ENCODE measurements around the gene MICU1. TPM values are rescaled to one million over a fixed set of nuclear protein-coding genes. Genes with fewer than 3 reads are reported as not detected.

Gene MICU1
- total and polyA plus RNA-seq, 2 experiments from 2014 or later: 27.5 to 52.3 TPM

DNA sequence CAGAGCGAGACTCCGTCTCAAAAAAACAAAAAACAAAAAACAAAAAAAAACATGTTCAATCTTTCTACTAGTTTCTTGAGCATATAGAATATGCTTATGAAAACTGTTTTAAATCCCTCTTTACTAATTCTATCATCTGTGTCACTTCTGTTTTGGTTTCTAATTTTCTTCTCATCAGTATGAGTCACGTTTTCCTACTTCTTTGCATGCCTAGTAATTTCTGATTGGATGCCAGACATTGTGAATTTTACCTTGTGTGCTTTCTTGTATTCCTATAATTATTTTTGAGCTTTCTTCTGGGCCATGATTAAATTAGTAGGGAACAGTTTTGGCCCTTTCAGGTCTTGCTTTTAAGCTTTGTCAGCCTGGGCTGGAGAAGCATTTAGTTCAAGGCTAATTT, 9.9 kb downstream of the MICU1 start:
- no peak overlapping the region for H2AFZ ChIP-seq
- ATAC-seq: no peak
- no peak for TF ChIP-seq ZNF331 (CRISPR knock-in tag; IDR thresholded peaks at IDR 0.05; ENCODE audit: low read depth)
- no peak for TF ChIP-seq STAT1 (IDR thresholded peaks at IDR 0.05; ENCODE audit: unreplicated experiment)
- TF ChIP-seq, protein P1, sequence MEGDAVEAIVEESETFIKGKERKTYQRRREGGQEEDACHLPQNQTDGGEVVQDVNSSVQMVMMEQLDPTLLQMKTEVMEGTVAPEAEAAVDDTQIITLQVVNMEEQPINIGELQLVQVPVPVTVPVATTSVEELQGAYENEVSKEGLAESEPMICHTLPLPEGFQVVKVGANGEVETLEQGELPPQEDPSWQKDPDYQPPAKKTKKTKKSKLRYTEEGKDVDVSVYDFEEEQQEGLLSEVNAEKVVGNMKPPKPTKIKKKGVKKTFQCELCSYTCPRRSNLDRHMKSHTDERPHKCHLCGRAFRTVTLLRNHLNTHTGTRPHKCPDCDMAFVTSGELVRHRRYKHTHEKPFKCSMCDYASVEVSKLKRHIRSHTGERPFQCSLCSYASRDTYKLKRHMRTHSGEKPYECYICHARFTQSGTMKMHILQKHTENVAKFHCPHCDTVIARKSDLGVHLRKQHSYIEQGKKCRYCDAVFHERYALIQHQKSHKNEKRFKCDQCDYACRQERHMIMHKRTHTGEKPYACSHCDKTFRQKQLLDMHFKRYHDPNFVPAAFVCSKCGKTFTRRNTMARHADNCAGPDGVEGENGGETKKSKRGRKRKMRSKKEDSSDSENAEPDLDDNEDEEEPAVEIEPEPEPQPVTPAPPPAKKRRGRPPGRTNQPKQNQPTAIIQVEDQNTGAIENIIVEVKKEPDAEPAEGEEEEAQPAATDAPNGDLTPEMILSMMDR (conservative IDR thresholded peaks at IDR 0.05; ENCODE audit: low read depth in 2 of 2): no peak
- TF ChIP-seq, protein P2, sequence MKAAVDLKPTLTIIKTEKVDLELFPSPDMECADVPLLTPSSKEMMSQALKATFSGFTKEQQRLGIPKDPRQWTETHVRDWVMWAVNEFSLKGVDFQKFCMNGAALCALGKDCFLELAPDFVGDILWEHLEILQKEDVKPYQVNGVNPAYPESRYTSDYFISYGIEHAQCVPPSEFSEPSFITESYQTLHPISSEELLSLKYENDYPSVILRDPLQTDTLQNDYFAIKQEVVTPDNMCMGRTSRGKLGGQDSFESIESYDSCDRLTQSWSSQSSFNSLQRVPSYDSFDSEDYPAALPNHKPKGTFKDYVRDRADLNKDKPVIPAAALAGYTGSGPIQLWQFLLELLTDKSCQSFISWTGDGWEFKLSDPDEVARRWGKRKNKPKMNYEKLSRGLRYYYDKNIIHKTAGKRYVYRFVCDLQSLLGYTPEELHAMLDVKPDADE (IDR thresholded peaks at IDR 0.05): no peak
- no peak for TF ChIP-seq ZNF114 (CRISPR knock-in tag; IDR thresholded peaks at IDR 0.05)
- no peak for TF ChIP-seq EZH2phosphoT487 (IDR thresholded peaks at IDR 0.05; ENCODE audit: unreplicated experiment)
- TF ChIP-seq, protein P3, sequence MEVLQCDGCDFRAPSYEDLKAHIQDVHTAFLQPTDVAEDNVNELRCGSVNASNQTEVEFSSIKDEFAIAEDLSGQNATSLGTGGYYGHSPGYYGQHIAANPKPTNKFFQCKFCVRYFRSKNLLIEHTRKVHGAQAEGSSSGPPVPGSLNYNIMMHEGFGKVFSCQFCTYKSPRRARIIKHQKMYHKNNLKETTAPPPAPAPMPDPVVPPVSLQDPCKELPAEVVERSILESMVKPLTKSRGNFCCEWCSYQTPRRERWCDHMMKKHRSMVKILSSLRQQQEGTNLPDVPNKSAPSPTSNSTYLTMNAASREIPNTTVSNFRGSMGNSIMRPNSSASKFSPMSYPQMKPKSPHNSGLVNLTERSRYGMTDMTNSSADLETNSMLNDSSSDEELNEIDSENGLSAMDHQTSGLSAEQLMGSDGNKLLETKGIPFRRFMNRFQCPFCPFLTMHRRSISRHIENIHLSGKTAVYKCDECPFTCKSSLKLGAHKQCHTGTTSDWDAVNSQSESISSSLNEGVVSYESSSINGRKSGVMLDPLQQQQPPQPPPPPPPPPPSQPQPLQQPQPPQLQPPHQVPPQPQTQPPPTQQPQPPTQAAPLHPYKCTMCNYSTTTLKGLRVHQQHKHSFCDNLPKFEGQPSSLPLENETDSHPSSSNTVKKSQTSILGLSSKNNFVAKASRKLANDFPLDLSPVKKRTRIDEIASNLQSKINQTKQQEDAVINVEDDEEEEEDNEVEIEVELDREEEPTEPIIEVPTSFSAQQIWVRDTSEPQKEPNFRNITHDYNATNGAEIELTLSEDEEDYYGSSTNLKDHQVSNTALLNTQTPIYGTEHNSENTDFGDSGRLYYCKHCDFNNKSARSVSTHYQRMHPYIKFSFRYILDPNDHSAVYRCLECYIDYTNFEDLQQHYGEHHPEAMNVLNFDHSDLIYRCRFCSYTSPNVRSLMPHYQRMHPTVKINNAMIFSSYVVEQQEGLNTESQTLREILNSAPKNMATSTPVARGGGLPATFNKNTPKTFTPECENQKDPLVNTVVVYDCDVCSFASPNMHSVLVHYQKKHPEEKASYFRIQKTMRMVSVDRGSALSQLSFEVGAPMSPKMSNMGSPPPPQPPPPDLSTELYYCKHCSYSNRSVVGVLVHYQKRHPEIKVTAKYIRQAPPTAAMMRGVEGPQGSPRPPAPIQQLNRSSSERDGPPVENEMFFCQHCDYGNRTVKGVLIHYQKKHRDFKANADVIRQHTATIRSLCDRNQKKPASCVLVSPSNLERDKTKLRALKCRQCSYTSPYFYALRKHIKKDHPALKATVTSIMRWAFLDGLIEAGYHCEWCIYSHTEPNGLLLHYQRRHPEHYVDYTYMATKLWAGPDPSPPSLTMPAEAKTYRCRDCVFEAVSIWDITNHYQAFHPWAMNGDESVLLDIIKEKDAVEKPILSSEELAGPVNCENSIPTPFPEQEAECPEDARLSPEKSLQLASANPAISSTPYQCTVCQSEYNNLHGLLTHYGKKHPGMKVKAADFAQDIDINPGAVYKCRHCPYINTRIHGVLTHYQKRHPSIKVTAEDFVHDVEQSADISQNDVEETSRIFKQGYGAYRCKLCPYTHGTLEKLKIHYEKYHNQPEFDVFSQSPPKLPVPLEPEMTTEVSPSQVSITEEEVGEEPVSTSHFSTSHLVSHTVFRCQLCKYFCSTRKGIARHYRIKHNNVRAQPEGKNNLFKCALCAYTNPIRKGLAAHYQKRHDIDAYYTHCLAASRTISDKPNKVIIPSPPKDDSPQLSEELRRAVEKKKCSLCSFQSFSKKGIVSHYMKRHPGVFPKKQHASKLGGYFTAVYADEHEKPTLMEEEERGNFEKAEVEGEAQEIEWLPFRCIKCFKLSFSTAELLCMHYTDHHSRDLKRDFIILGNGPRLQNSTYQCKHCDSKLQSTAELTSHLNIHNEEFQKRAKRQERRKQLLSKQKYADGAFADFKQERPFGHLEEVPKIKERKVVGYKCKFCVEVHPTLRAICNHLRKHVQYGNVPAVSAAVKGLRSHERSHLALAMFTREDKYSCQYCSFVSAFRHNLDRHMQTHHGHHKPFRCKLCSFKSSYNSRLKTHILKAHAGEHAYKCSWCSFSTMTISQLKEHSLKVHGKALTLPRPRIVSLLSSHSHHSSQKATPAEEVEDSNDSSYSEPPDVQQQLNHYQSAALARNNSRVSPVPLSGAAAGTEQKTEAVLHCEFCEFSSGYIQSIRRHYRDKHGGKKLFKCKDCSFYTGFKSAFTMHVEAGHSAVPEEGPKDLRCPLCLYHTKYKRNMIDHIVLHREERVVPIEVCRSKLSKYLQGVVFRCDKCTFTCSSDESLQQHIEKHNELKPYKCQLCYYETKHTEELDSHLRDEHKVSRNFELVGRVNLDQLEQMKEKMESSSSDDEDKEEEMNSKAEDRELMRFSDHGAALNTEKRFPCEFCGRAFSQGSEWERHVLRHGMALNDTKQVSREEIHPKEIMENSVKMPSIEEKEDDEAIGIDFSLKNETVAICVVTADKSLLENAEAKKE (CRISPR knock-in tag; IDR thresholded peaks at IDR 0.05): no peak
- no peak for TF ChIP-seq NANOG (IDR thresholded peaks at IDR 0.05; ENCODE audit: borderline replicate concordance)
- no peak for TF ChIP-seq JUNB (IDR thresholded peaks at IDR 0.05; ENCODE audit: unreplicated experiment)
- TF ChIP-seq CREB1 (CRISPR knock-in tag; IDR thresholded peaks at IDR 0.05; ENCODE audit: low read depth): no peak
- TF ChIP-seq, protein P4, sequence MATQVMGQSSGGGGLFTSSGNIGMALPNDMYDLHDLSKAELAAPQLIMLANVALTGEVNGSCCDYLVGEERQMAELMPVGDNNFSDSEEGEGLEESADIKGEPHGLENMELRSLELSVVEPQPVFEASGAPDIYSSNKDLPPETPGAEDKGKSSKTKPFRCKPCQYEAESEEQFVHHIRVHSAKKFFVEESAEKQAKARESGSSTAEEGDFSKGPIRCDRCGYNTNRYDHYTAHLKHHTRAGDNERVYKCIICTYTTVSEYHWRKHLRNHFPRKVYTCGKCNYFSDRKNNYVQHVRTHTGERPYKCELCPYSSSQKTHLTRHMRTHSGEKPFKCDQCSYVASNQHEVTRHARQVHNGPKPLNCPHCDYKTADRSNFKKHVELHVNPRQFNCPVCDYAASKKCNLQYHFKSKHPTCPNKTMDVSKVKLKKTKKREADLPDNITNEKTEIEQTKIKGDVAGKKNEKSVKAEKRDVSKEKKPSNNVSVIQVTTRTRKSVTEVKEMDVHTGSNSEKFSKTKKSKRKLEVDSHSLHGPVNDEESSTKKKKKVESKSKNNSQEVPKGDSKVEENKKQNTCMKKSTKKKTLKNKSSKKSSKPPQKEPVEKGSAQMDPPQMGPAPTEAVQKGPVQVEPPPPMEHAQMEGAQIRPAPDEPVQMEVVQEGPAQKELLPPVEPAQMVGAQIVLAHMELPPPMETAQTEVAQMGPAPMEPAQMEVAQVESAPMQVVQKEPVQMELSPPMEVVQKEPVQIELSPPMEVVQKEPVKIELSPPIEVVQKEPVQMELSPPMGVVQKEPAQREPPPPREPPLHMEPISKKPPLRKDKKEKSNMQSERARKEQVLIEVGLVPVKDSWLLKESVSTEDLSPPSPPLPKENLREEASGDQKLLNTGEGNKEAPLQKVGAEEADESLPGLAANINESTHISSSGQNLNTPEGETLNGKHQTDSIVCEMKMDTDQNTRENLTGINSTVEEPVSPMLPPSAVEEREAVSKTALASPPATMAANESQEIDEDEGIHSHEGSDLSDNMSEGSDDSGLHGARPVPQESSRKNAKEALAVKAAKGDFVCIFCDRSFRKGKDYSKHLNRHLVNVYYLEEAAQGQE (IDR thresholded peaks at IDR 0.05; ENCODE audit: unreplicated experiment): no peak
- TF ChIP-seq POLR2AphosphoS5 (IDR thresholded peaks at IDR 0.05; ENCODE audit: low read depth): no peak
- no peak for TF ChIP-seq EZH2 (IDR thresholded peaks at IDR 0.05; ENCODE audit: low read depth, unreplicated experiment)
- Mint-ChIP-seq H3K4me1 (no peaks in the 10 kb centered on the region), H3K36me3 (ENCODE audit: low read depth) (peaks cover 8% of the 10 kb centered on the region; the same call in 1 of the 3 replicates), H3K27ac (no peak overlapping the region), H3K27me3 (ENCODE audit: insufficient read depth, low read depth, poor library complexity) (no peaks in the 10 kb centered on the region), H3K9me3 (no peaks in the 10 kb centered on the region; the same call in 2 of the 3 replicates), H3K4me3 (no peak overlapping the region)
- no peak overlapping the region for H3K4me3 ChIP-seq
- no peak overlapping the region for H3K4me2 ChIP-seq
- peaks cover 68% of the 10 kb centered on the region for H3K79me2 ChIP-seq (replicated peaks; ENCODE audit: insufficient read depth)
- no peaks in the 10 kb centered on the region for H4K20me1 ChIP-seq (replicated peaks; ENCODE audit: insufficient read depth)
- H3K27me3 ChIP-seq (ENCODE audit: insufficient read depth): no peaks in the 10 kb centered on the region
- no peaks in the 10 kb centered on the region for H3K36me3 ChIP-seq (ENCODE audit: insufficient read depth)
- no peaks in the 10 kb centered on the region for H3F3A ChIP-seq (replicated peaks; ENCODE audit: low read depth)
- no peaks in the 10 kb centered on the region for H3K9me2 ChIP-seq (ENCODE audit: insufficient read depth)
- DNase-seq (ENCODE audit: low spot score): no peak
- H3K4me1 ChIP-seq (ENCODE audit: insufficient read depth): no peaks in the 10 kb centered on the region
- H3K27ac ChIP-seq (ENCODE audit: low read depth): no peak overlapping the region

All from GM23338 (cell line).